Measurements from ENCODE around the gene ABCB1. TPM values are rescaled to one million over a fixed set of nuclear protein-coding genes. Genes with fewer than 3 reads are reported as not detected.

The ABCB1 gene
- total and polyA plus RNA-seq, 2 of the 8 experiments (the other 6 are each of a cell fraction or from before 2014, with no cell fraction given), result 0.51 to 1.2 TPM

DNA sequence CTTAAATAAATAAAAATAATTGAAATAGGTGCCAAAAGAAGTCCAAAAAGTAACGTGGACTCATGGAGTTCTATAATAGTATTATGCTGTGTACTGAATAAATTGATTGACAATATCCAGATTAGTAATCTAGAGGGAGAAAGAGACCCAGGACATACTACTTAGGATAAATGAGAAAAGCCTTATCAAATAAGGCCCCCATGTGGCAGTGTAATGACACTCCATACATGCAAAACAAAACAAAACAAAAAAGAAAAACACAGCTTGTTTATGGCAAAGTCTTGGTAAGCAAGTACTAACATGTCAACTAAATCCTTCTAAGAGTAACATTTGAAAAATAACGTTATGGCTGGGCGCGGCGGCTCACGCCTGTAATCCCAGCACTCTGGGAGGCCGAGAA, 23.9 kb upstream of the ABCB1 start:
- Histone ChIP-seq H3K4me1 (replicated peaks in 1 of 4; ENCODE audit: control insufficient read depth in 3 of 4, insufficient read depth in 4 of 4, low read length in 3 of 4) (peaks cover 0 to 3% (median 0%) of the 10 kb centered on the region in 4 experiments; a peak in 1 of 7 replicates), H4K20me1 (replicated peaks in 1 of 2; ENCODE audit: control insufficient read depth in 1 of 2, insufficient read depth in 2 of 2, low read length in 2 of 2) (no peaks in the 10 kb centered on the region), H2BK12ac (ENCODE audit: low read depth, low read length) (no peak overlapping the region), H3K79me1 (ENCODE audit: low read depth, low read length) (no peaks in the 10 kb centered on the region), H3K23me2 (ENCODE audit: low read depth, low read length) (peaks cover 17% of the 10 kb centered on the region), H2BK5ac (ENCODE audit: low read depth, low read length) (no peak overlapping the region), H3K4ac (replicated peaks; ENCODE audit: insufficient read length, low read depth, low read length) (no peak overlapping the region), H4K5ac (ENCODE audit: insufficient read length, low read depth, low read length) (no peak overlapping the region), H3K27me3 (replicated peaks in 1 of 4; ENCODE audit: control insufficient read depth in 3 of 4, extremely low read depth in 1 of 4, insufficient read depth in 3 of 4, low read length in 3 of 4) (peaks cover 2 to 23% (median 18%) of the 10 kb centered on the region in 4 experiments; a peak in 6 of 7 replicates), H3K14ac (ENCODE audit: insufficient read length) (no peak overlapping the region), H4K91ac (replicated peaks; ENCODE audit: insufficient read length, low read length) (no peak overlapping the region), H3K79me2 (ENCODE audit: control insufficient read depth in 1 of 2, insufficient read depth in 2 of 2, low read length in 2 of 2) (no peaks in the 10 kb centered on the region; a peak in 1 of 4 replicates), H3K4me3 (ENCODE audit: extremely low read depth in 1 of 4, insufficient read depth in 2 of 4, low read depth in 3 of 4, low read length in 4 of 4) (no peak overlapping the region), H3K56ac (replicated peaks; ENCODE audit: insufficient read length, low read depth, low read length) (no peak overlapping the region), H3K18ac (ENCODE audit: extremely low read depth, low read length) (no peak overlapping the region), H3K9ac (replicated peaks in 1 of 4; ENCODE audit: extremely low read depth in 1 of 4, low read depth in 3 of 4, low read length in 3 of 4) (no peak overlapping the region), H3K9me3 (ENCODE audit: insufficient read depth in 2 of 2, low read depth in 1 of 2, low read length in 1 of 2) (no peaks in the 10 kb centered on the region), H3K4me2 (ENCODE audit: insufficient read depth in 1 of 2, low read depth in 2 of 2, low read length in 2 of 2) (no peak overlapping the region), H3K27ac (ENCODE audit: low read depth, low read length) (no peak overlapping the region), H3K36me3 (ENCODE audit: control insufficient read depth in 2 of 4, insufficient read depth in 4 of 4, low read length in 3 of 4) (no peaks in the 10 kb centered on the region), H2AK5ac (ENCODE audit: low read depth, low read length) (no peak overlapping the region), H2BK20ac (ENCODE audit: low read length) (no peak overlapping the region), H4K8ac (ENCODE audit: extremely low read depth, insufficient read depth, low read length) (no peak overlapping the region), H3K23ac (ENCODE audit: insufficient read length) (no peak overlapping the region), H2BK15ac (ENCODE audit: low read length) (no peak overlapping the region), H2BK120ac (replicated peaks; ENCODE audit: low read depth, low read length) (no peak overlapping the region), H2AFZ (ENCODE audit: low read length) (no peak overlapping the region)
- FAIRE-seq, result no peak
- ChIA-PET POLR2A (ENCODE audit: partially characterized antibody) (no interaction called here), CTCF (ENCODE audit: partially characterized antibody) (interaction anchor here (0.6 kb wide), 1 partner anchor 303 kb away, joined by 3 read pairs; no protein-coding TSS in a partner anchor)
- no peak for DNase-seq (ENCODE audit: low read depth in 1 of 2, low spot score in 2 of 2)
- WGBS, 2 experiments (ENCODE audit: extremely low coverage in 1 of 2, insufficient coverage in 1 of 2, insufficient read length in 1 of 2, insufficient replicate concordance in 2 of 2, low coverage in 1 of 2, low lambda C conversion rate in 2 of 2, missing lambda C conversion rate in 1 of 2), result 91% methylated on average over 7 of the region's 7 CpGs; no CpG with 5 or more reads in 1 of the 2 experiments
- peak; percentile 21 to 31; a peak in 2 of 4 replicates for TF ChIP-seq RAD21 (IDR thresholded peaks at IDR 0.05 in 1 of 2, conservative IDR thresholded peaks at IDR 0.05 in 1 of 2; ENCODE audit: low read depth in 2 of 2, low read length in 2 of 2)
- TF ChIP-seq GABPA (IDR thresholded peaks at IDR 0.05; ENCODE audit: borderline replicate concordance, insufficient read depth, low read length), result no peak
